ENCODE measurements around the gene TADA3. TPM values are rescaled to one million over a fixed set of nuclear protein-coding genes. Genes with fewer than 3 reads are reported as not detected.

Gene TADA3, protein sequence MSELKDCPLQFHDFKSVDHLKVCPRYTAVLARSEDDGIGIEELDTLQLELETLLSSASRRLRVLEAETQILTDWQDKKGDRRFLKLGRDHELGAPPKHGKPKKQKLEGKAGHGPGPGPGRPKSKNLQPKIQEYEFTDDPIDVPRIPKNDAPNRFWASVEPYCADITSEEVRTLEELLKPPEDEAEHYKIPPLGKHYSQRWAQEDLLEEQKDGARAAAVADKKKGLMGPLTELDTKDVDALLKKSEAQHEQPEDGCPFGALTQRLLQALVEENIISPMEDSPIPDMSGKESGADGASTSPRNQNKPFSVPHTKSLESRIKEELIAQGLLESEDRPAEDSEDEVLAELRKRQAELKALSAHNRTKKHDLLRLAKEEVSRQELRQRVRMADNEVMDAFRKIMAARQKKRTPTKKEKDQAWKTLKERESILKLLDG
- total RNA-seq: 10 to 100 TPM; 88.1 to 88.3 TPM

GRCh38 chr3:9792405-9793160 lies at the start of gene TADA3, which contains the start of gene ARPC4:
Gene TADA3 (minus strand): TSS chr3:9792473. CDS start chr3:9791466, 1,007 bp downstream.
Gene ARPC4 (plus strand): TSS chr3:9793082. CDS start chr3:9793122, 40 bp downstream.
- DNase-seq: peak; percentile 93
- ChIA-PET CTCF (interaction anchor here (0.6 to 1.9 kb wide), 10 partner anchors 12 to 406 kb away, joined by 3 to 20 read pairs (median 5); partner anchors contain the start of genes CRELD1, OGG1 and TTLL3), POLR2A (interaction anchor here (0.7 to 8.7 kb wide), 31 partner anchors 12 to 528 kb away, joined by 3 to 137 read pairs (median 6); partner anchors contain the start of genes BRK1, BRPF1, CAMK1 and CRELD1)
- peak within 1 kb of the TSS; percentile 97 for H3K4me3 Mint-ChIP-seq
- no peaks in the 10 kb centered on the region for H3K9me3 Mint-ChIP-seq
- peaks cover 63% of the 10 kb centered on the region for H3K4me1 Mint-ChIP-seq
- H3K27me3 Mint-ChIP-seq: no peaks in the 10 kb centered on the region
- peak within 1 kb of the TSS; percentile 99 for H3K27ac Mint-ChIP-seq
- H3K36me3 Mint-ChIP-seq (ENCODE audit: low read depth): peaks cover 65% of the 10 kb centered on the region

GRCh38 chr3:9841015-9841414 lies 48.7 kb upstream of the TADA3 start:
- Mint-ChIP-seq H3K27me3 (no peaks in the 10 kb centered on the region), H3K27ac (no peak overlapping the region), H3K4me1 (peaks cover 27% of the 10 kb centered on the region), H3K4me3 (no peak overlapping the region), H3K36me3 (ENCODE audit: low read depth) (peaks cover 36% of the 10 kb centered on the region), H3K9me3 (no peaks in the 10 kb centered on the region)
- no peak for DNase-seq
- ChIA-PET POLR2A (interaction anchor here (0.7 to 1.4 kb wide), 4 partner anchors 10 to 92 kb away, joined by 3 to 4 read pairs (median 3); partner anchors contain the start of gene CRELD1), CTCF (interaction anchor here (0.6 to 1.5 kb wide), 4 partner anchors 9 to 325 kb away, joined by 3 to 6 read pairs (median 4); no protein-coding TSS in a partner anchor)

- Mint-ChIP-seq H3K36me3 (ENCODE audit: low read depth) (peaks cover 50% of the 10 kb centered on the region), H3K27ac (no peak overlapping the region), H3K4me3 (no peak overlapping the region), H3K27me3 (no peaks in the 10 kb centered on the region), H3K4me1 (peaks cover 14% of the 10 kb centered on the region), H3K9me3 (no peaks in the 10 kb centered on the region)
- POLR2A ChIA-PET: interaction anchor here (0.6 kb wide), 1 partner anchor 9 kb away, joined by 3 read pairs; no protein-coding TSS in a partner anchor
- CTCF ChIA-PET: interaction anchor here (0.9 to 3.0 kb wide), 3 partner anchors 10 to 30 kb away, joined by 3 to 12 read pairs (median 3); no protein-coding TSS in a partner anchor
- DNase-seq: no peak
Observed at GRCh38 chr3:9838856-9839255, 46.6 kb upstream of the TADA3 start.

DNA sequence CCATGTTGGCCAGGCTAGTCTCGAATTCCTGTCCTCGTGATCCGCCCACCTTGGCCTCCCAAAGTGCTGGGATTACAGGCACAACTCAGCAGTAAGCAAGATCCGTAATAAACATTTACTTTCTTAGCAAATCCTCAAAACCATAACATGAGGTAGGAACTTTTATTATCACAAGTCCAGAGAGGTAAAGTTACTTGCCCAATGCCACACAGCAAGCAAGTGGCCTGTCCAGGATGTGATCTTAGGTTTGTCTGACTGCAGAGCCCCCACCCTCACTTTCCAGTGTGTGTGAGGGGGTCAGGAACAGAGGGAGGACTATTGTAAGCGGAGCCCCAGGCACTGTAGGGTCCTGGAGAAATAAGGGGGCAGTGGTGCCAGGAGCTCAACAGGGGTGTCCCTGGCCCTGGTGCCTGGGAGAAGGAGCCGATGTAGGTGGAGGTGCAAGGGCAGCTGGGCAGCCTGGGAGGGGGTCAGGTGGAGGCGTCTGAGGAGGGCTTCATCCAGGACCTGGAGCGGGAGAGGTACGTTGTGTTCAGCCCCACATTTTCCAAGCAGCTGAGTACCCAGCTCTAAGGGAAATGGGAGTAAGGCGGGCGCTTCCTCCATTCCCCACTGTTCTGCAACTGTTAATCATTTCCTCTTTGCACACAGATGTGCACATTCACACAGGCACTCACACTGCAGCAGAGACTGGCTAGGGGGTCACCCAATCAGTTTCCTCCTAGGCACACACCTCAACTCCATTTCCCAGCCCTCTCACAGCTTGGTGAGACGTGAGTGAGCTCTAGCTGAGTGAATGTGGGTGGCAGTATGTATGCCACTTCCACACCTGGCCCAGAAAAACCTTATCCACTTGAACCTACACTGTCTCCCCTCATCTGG lies 45.7 kb upstream of the TADA3 start:
- Mint-ChIP-seq H3K4me1 (peaks cover 11% of the 10 kb centered on the region), H3K4me3 (no peak overlapping the region), H3K27ac (peak overlapping the region; percentile 58), H3K36me3 (ENCODE audit: low read depth) (peaks cover 48% of the 10 kb centered on the region), H3K27me3 (no peaks in the 10 kb centered on the region), H3K9me3 (no peaks in the 10 kb centered on the region)
- DNase-seq: no peak
- POLR2A ChIA-PET: no interaction called here
- CTCF ChIA-PET: interaction anchor here (0.6 to 3.0 kb wide), 3 partner anchors 11 to 1224 kb away, joined by 3 to 12 read pairs (median 3); no protein-coding TSS in a partner anchor

- no peaks in the 10 kb centered on the region for H3K4me1 Mint-ChIP-seq
- no peak for DNase-seq
- no peak overlapping the region for H3K4me3 Mint-ChIP-seq
- no peaks in the 10 kb centered on the region for H3K9me3 Mint-ChIP-seq
- no peaks in the 10 kb centered on the region for H3K27me3 Mint-ChIP-seq
- no peak overlapping the region for H3K27ac Mint-ChIP-seq
- ChIA-PET CTCF (interaction anchor here (1.5 kb wide), 1 partner anchor 18 kb away, joined by 3 read pairs; no protein-coding TSS in a partner anchor), POLR2A (interaction anchor here (1.2 kb wide), 1 partner anchor 98 kb away, joined by 3 read pairs; no protein-coding TSS in a partner anchor)
- H3K36me3 Mint-ChIP-seq (ENCODE audit: low read depth): peaks cover 35% of the 10 kb centered on the region
Observed at GRCh38 chr3:9834520-9835380, 42.5 kb upstream of the TADA3 start.

- H3K4me3 Mint-ChIP-seq: no peak overlapping the region
- POLR2A ChIA-PET: no interaction called here
- CTCF ChIA-PET: no interaction called here
- peaks cover 44% of the 10 kb centered on the region for H3K36me3 Mint-ChIP-seq (ENCODE audit: low read depth)
- no peak overlapping the region for H3K27ac Mint-ChIP-seq
- H3K9me3 Mint-ChIP-seq: no peaks in the 10 kb centered on the region
- H3K27me3 Mint-ChIP-seq: no peaks in the 10 kb centered on the region
- no peak for DNase-seq
- H3K4me1 Mint-ChIP-seq: no peaks in the 10 kb centered on the region
Observed at GRCh38 chr3:9833078-9833477, 40.8 kb upstream of the TADA3 start.

DNA sequence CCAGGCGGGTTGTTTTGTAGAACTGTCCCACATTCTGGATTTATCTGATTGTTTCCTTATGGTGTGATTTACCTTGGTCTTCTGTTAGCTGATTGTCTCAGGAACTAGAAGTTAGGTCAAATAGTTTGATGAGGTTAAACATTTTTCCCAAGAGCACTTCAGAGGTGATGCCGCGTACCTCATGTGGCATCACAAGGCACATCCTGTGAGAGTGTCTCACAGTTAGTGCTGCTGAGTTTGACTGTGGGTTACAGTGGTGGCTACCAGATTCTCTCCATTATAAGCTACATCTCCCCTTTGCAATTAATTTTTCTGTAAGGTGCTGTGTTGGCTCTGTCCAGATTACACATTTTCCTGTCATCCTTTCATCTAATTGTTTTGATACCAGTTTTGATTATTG lies 39.0 kb upstream of the TADA3 start:
- Mint-ChIP-seq H3K4me1 (peaks cover 3% of the 10 kb centered on the region), H3K4me3 (no peak overlapping the region), H3K27ac (no peak overlapping the region), H3K27me3 (no peaks in the 10 kb centered on the region), H3K36me3 (ENCODE audit: low read depth) (peaks cover 48% of the 10 kb centered on the region), H3K9me3 (no peaks in the 10 kb centered on the region)
- POLR2A ChIA-PET: interaction anchor here (1.0 to 1.3 kb wide), 2 partner anchors 9 to 39 kb away, joined by 3 read pairs; partner anchors contain the start of gene ARPC4
- no peak for DNase-seq
- CTCF ChIA-PET: interaction anchor here (0.5 to 3.6 kb wide), 6 partner anchors 9 to 115 kb away, joined by 3 to 12 read pairs (median 4); partner anchors contain the start of gene CRELD1

DNA sequence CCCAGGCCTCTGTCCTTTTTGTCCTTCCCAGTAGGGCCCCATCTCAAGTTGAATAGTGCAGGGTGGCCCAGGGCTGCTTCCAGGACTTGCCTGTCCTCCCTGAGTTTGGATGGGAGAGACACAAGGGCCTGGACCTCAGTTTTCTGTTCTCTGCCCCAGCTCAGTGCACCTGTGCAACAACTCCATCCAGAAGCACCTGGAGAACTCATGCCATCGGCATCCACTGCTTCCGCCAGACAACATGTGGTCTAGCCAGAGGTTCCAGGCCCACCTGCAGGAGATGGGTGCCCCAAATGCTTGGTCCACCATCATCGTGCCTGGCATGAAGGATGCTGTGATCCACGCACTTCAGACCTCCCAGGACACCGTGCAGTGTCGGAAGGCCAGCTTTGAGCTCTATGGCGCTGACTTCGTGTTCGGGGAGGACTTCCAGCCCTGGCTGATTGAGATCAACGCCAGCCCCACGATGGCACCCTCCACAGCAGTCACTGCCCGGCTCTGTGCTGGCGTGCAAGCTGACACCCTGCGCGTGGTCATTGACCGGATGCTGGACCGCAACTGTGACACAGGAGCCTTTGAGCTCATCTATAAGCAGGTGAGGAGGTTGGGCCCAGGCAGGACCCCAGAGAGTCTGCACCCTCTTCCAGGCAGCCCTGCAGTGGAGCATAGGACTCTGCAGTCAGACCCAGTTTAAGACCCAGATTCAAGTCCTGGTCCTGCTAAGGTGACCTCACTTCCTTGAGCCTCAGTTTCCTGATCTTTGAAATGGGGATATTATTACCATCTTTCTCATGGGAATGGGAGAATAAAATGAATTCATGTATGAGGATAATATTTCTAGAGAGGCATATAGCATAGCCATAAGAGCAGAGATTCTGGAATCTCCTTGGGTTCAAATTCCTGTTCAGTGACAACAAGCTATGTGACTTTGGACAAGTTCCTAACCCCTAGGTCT lies 36.8 kb upstream of the TADA3 start:
- no peaks in the 10 kb centered on the region for H3K27me3 Mint-ChIP-seq
- ChIA-PET CTCF (interaction anchor here (1.6 to 3.6 kb wide), 3 partner anchors 103 to 117 kb away, joined by 5 to 14 read pairs (median 12); no protein-coding TSS in a partner anchor), POLR2A (interaction anchor here (1.2 kb wide), 1 partner anchor 10 kb away, joined by 3 read pairs; no protein-coding TSS in a partner anchor)
- no peak overlapping the region for H3K27ac Mint-ChIP-seq
- DNase-seq: no peak
- peaks cover 3% of the 10 kb centered on the region for H3K4me1 Mint-ChIP-seq
- no peaks in the 10 kb centered on the region for H3K9me3 Mint-ChIP-seq
- H3K36me3 Mint-ChIP-seq (ENCODE audit: low read depth): peaks cover 31% of the 10 kb centered on the region
- no peak overlapping the region for H3K4me3 Mint-ChIP-seq

DNA sequence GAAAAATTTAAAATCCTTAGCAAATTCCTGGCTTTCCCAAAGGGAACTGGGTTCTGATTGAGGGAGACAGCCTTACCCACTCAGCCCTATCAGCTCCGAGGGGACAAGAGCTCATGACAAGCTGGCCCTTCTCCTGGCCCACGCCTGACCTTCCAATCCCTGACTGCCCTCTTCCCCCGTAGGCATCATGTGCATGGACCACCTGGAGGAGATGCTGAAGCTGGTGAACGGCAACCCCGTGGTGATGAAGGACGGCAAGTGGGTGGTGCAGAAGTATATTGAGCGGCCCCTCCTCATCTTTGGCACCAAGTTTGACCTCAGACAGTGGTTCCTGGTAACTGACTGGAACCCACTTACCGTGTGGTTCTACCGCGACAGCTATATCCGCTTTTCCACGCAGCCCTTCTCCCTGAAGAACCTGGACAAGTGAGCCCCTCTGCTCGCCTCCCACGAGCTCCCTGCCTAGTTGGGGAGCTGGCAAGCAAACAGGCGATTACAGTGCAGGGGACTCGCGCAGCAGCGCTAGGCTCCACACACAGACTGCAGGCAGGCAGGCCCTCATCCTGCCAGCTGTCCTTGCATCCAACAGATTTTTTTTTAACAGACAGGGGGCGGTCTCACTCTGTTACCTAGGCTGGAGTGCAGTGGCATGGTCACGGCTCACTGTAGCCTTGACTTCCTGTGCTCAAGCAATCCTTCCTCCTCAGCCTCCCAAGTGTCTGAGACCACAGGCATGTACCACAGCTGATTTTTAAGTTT lies 34.7 kb upstream of the TADA3 start:
- peak; percentile 35 for DNase-seq
- Mint-ChIP-seq H3K4me1 (peaks cover 3% of the 10 kb centered on the region), H3K27me3 (no peaks in the 10 kb centered on the region), H3K36me3 (ENCODE audit: low read depth) (peaks cover 28% of the 10 kb centered on the region), H3K27ac (no peak overlapping the region), H3K4me3 (no peak overlapping the region), H3K9me3 (no peaks in the 10 kb centered on the region)
- ChIA-PET POLR2A (interaction anchor here (1.1 kb wide), 1 partner anchor 96 kb away, joined by 4 read pairs; the partner anchor contains the start of gene BRPF1), CTCF (interaction anchor here (0.5 to 2.8 kb wide), 13 partner anchors 12 to 462 kb away, joined by 3 to 14 read pairs (median 3); partner anchors contain the start of genes CRELD1, PRRT3 and RPUSD3)

Data from activated CD4-positive, alpha-beta memory T cell treated with anti-CD3 and anti-CD28 coated beads, Interleukin-2, amount 10 ng/mL, durations not matched to agents 7 days and 5 days (primary cell).